Neural crest cell (in vitro differentiated cells): ENCODE results near the gene SLC35E4. TPM values are rescaled to one million over a fixed set of nuclear protein-coding genes. Genes with fewer than 3 reads are reported as not detected.
"Not testable (repeated sequence)": the region's sequence is repeated elsewhere in the genome, so short reads cannot be mapped to it uniquely, and the experiment has no call there.

Source experiments
- DNase-seq: peaks from one replicate; pipeline ENCODE4 v3.0.0; 2021; ENCODE audit warnings: low read depth, mixed read lengths, low spot score
- H3K27ac Mint-ChIP-seq: one replicate; pipeline ENCODE4 v1.8.0; 2021; ENCODE audit warnings: mild to moderate bottlenecking, mixed read lengths; ENCODE audit not compliant: unreplicated experiment
- H3K27me3 Mint-ChIP-seq: 2 replicates; pipeline ENCODE4 v1.8.0; 2021; ENCODE audit warnings: low read depth, mild to moderate bottlenecking, mixed read lengths
- H3K36me3 Mint-ChIP-seq: 2 replicates; pipeline ENCODE4 v1.8.0; 2021; ENCODE audit warnings: low read depth, mild to moderate bottlenecking, mixed read lengths
- H3K4me1 Mint-ChIP-seq: 2 replicates; pipeline ENCODE4 v1.8.0; 2021; ENCODE audit warnings: mixed read lengths
- H3K4me3 Mint-ChIP-seq: one replicate; pipeline ENCODE4 v1.8.0; 2021; ENCODE audit warnings: mild to moderate bottlenecking, mixed read lengths
- H3K9me3 Mint-ChIP-seq: 2 replicates; pipeline ENCODE4 v1.8.0; 2021; ENCODE audit warnings: mixed read lengths
- total RNA-seq: library from RNA; stranded (reverse); gene quantifications from 2 replicates; pipeline ENCODE4 v1.2.1, GENCODE V29; 2021
- TF ChIP-seq, protein P1 (sequence below): fragments of 200-600 bp; sonication (generic); conservative IDR thresholded peaks from 2 replicates; pipeline ENCODE4 v1.5.0; 2021; ENCODE audit warnings: antibody characterized with exemption, mild to moderate bottlenecking

SLC35E4 gene
- total RNA-seq, 1 donor from 2014 or later, result 4.5 TPM

DNA sequence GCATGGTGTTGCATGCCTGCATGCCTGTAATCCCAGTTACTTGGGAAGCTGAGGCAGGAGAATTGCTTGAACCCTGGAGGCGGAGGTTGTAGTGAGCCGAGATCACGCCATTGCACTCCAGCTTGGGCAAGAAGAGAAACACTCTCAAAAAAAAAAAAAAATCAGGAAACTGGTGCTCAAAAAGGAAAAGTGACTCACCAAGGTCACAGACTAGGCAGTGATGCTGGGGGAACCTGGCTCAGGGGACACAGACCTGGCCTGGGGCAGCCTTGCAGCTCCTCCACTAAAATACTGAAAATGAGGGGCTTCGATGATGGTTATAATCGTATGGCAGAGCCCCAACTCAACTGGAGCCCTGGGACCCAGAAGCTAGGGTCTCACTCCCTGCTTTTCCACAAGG lies 8.1 kb upstream of the SLC35E4 start:
- H3K9me3 Mint-ChIP-seq, result peaks cover 2% of the 10 kb centered on the region
- TF ChIP-seq, protein P1, sequence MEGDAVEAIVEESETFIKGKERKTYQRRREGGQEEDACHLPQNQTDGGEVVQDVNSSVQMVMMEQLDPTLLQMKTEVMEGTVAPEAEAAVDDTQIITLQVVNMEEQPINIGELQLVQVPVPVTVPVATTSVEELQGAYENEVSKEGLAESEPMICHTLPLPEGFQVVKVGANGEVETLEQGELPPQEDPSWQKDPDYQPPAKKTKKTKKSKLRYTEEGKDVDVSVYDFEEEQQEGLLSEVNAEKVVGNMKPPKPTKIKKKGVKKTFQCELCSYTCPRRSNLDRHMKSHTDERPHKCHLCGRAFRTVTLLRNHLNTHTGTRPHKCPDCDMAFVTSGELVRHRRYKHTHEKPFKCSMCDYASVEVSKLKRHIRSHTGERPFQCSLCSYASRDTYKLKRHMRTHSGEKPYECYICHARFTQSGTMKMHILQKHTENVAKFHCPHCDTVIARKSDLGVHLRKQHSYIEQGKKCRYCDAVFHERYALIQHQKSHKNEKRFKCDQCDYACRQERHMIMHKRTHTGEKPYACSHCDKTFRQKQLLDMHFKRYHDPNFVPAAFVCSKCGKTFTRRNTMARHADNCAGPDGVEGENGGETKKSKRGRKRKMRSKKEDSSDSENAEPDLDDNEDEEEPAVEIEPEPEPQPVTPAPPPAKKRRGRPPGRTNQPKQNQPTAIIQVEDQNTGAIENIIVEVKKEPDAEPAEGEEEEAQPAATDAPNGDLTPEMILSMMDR, result no peak

DNA sequence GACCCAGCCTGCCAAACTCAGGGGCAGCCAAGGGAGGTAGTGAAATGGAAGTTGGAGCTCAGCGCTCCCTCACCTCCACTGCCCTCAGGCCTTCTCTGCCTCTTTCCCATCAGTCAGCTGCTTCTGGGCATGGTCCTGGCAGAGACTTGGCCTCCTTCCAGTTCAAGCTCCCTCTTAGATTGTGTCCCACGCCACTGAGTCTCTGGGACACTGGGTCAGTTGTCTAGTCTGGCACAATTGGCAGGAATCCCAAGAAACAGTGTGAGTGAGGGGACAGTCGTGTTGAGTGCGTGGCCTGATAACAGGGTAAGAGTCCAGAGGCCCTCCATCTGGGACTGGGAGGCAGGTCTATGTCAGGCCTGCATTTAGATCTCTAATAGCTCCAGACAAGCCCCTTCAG lies 7.1 kb upstream of the SLC35E4 start:
- peaks cover 2% of the 10 kb centered on the region for H3K9me3 Mint-ChIP-seq
- H3K27ac Mint-ChIP-seq, result peak overlapping the region; percentile 84
- no peak for DNase-seq
- H3K27me3 Mint-ChIP-seq, result no peaks in the 10 kb centered on the region
- no peaks in the 10 kb centered on the region for H3K36me3 Mint-ChIP-seq
- H3K4me3 Mint-ChIP-seq, result no peak overlapping the region
- TF ChIP-seq, protein P1, result no peak
- H3K4me1 Mint-ChIP-seq, result no peaks in the 10 kb centered on the region

More for the DNA sequence above, 8.1 kb upstream of the SLC35E4 start:
- no peak for DNase-seq
- Mint-ChIP-seq H3K27ac (no peak overlapping the region), H3K36me3 (no peaks in the 10 kb centered on the region), H3K4me1 (no peaks in the 10 kb centered on the region), H3K27me3 (no peaks in the 10 kb centered on the region), H3K4me3 (no peak overlapping the region)

DNA sequence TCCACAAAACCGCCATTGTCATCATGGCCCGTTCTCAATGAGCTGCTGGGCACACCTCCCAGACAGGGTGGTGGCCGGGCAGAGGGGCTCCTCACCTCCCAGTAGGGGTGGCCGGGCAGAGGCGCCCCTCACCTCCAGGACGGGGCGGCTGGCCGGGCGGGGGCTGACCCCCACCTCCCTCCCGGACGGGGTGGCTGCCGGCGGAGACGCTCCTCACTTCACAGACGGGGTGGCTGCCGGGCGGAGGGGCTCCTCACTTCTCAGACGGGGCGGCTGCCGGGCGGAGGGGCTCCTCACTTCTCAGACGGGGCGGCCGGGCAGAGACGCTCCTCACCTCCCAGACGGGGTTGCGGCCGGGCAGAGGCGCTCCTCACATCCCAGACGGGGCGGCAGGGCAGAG lies 4.1 kb upstream of the SLC35E4 start:
- not testable (repeated sequence) for H3K4me3 Mint-ChIP-seq, H3K27ac Mint-ChIP-seq, DNase-seq, H3K9me3 Mint-ChIP-seq, H3K36me3 Mint-ChIP-seq, H3K27me3 Mint-ChIP-seq
- H3K4me1 Mint-ChIP-seq, result peaks cover 15% of the 10 kb centered on the region

- no peaks in the 10 kb centered on the region for H3K27me3 Mint-ChIP-seq
- H3K27ac Mint-ChIP-seq, result peak overlapping the region; percentile 9
Measured at GRCh38 chr22:30634471-30635233, 929 bp upstream of the SLC35E4 start.

GRCh38 chr22:30636226-30637077 lies 871 bp downstream of the SLC35E4 start:
- Mint-ChIP-seq H3K4me3 (peak overlapping the region; percentile 83), H3K27ac (peak overlapping the region; percentile 63), H3K4me1 (peaks cover 23% of the 10 kb centered on the region), H3K36me3 (no peaks in the 10 kb centered on the region), H3K27me3 (no peaks in the 10 kb centered on the region), H3K9me3 (no peaks in the 10 kb centered on the region)
- DNase-seq, result no peak
- TF ChIP-seq, protein P1, result no peak

More at GRCh38 chr22:30634471-30635233, 929 bp upstream of the SLC35E4 start:
- peak; percentile 92 for DNase-seq
- Mint-ChIP-seq H3K9me3 (peaks cover 2% of the 10 kb centered on the region), H3K4me3 (peak overlapping the region; percentile 89), H3K4me1 (peaks cover 23% of the 10 kb centered on the region), H3K36me3 (no peaks in the 10 kb centered on the region)
- TF ChIP-seq, protein P1, result peak; percentile 97
